Activated naive CD4-positive, alpha-beta T cell treated with anti-CD3 and anti-CD28 coated beads for 36 hours (primary cell): ENCODE results near the gene ZC3H10. TPM values are rescaled to one million over a fixed set of nuclear protein-coding genes. Genes with fewer than 3 reads are reported as not detected.
"Not testable (repeated sequence)": the region's sequence is repeated elsewhere in the genome, so short reads cannot be mapped to it uniquely, and the experiment has no call there.

Source experiments
- CTCF ChIA-PET: fragments of 350-600 bp; sonication (Branson Sonifier 250); formaldehyde crosslinking; loops from one replicate; lab custom pipeline; 2021; ENCODE audit warnings: antibody characterized with exemption; lab: Charles Lee
- DNase-seq: peaks from one replicate; pipeline ENCODE4 v3.0.0-alpha.2; 2020
- H3K27ac Mint-ChIP-seq: one replicate; pipeline ENCODE4 v1.8.0; 2021; ENCODE audit warnings: mild to moderate bottlenecking, mixed read lengths
- H3K27me3 Mint-ChIP-seq: one replicate; pipeline ENCODE4 v1.8.0; 2021; ENCODE audit warnings: low read depth, mixed read lengths
- H3K36me3 Mint-ChIP-seq: one replicate; pipeline ENCODE4 v1.8.0; 2021; ENCODE audit warnings: low read depth, mixed read lengths
- H3K4me1 Mint-ChIP-seq: one replicate; pipeline ENCODE4 v1.8.0; 2021; ENCODE audit warnings: low read depth, mixed read lengths
- H3K4me3 Mint-ChIP-seq: one replicate; pipeline ENCODE4 v1.8.0; 2021; ENCODE audit warnings: mild to moderate bottlenecking, moderate library complexity, mixed read lengths
- H3K9me3 Mint-ChIP-seq: one replicate; pipeline ENCODE4 v1.8.0; 2021; ENCODE audit warnings: mixed read lengths
- intact Hi-C: fragments of 100-400 bp; cut with micrococcal nuclease; formaldehyde crosslinking; loops from one replicate; pipeline ENCODE4 v1.15.1; 2023
- total RNA-seq, 2 experiments: library from RNA; stranded (reverse); gene quantifications; one replicate each; pipeline ENCODE4 v1.2.3, GENCODE V29; 2021

The ZC3H10 gene, protein sequence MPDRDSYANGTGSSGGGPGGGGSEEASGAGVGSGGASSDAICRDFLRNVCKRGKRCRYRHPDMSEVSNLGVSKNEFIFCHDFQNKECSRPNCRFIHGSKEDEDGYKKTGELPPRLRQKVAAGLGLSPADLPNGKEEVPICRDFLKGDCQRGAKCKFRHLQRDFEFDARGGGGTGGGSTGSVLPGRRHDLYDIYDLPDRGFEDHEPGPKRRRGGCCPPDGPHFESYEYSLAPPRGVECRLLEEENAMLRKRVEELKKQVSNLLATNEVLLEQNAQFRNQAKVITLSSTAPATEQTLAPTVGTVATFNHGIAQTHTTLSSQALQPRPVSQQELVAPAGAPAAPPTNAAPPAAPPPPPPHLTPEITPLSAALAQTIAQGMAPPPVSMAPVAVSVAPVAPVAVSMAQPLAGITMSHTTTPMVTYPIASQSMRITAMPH
- 1 to 10 TPM; 6.4 to 6.6 TPM for total RNA-seq

DNA sequence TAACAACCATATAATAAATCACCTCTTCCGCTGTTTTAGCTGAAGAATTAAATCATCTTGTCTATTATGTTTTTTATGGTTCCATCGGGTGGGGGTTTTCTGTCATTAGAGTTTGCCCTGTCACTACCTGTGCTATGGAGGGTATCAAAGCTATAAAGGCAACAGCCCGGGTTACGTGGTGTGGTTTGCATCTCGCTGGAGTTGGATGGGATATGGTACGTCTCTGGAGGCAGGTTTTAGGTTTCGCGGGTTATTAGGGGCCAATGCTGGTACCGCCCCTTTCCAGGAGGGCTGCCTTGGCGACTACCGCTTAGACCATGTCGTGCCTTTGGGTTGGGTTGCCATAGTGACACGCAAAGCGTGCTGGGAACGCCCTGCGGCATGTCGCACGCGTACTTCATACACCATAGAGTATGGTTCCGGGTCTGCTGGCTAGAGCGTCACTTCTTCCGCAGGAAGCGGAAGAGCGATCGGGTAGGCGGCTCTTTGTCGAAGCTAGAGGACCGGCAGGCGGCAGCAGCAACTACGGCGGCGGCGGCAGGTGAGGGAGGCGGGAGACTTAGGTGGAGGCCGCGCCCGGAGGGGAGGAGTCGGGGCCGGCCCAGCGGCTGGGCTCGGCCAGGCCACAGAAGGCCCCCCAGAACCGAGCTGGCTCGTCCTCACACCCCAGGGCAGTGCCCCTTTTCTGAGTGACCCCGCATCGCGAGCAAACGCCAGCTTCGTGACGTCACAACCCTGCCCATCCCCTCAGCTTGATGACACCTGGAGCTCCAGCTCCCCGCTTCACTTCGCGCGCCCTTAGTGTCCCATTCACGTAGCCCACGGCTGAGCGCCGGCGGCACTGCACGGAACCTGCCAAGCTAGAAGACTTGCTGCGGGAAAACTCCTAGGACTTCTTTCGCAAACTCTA, at the start of gene ZC3H10:
ZC3H10 (plus strand) TSS at position 489 of the 910 bp plus-strand sequence. CDS start 2,297 bp downstream, outside the sequence.
- intact Hi-C loops, result loop anchor here (1.0 to 10.0 kb wide), 17 partner anchors 8 to 1133 kb away; partner anchors contain the start of genes ANKRD52, CS, DNAJC14 and IL23A
- H3K36me3 Mint-ChIP-seq, result peaks cover 29% of the 10 kb centered on the region

DNA sequence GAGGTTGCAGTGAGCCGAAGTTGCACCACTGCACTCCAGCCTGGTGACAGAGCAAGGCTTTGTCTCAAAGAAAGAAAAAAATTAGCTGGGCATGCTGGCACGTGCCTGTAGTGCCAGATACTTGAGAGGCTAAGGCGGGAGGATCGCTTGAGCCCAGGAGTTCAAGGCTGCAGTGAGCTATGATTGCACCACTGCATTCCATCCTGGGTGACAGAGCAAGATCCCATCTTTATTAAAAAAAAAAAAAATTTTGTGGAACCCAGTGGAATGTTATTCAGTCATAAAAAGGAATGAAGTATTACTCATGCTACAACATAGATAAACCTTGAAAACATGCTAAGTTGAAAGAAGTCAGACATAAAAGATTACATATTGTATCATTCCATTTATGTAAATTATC, 46.4 kb upstream of the ZC3H10 start:
- Mint-ChIP-seq H3K36me3 (no peaks in the 10 kb centered on the region), H3K4me3 (no peak overlapping the region), H3K4me1 (peaks cover 4% of the 10 kb centered on the region), H3K27ac (no peak overlapping the region), H3K27me3 (no peaks in the 10 kb centered on the region), H3K9me3 (no peaks in the 10 kb centered on the region)
- CTCF ChIA-PET, result interaction anchor here (0.9 kb wide), 1 partner anchor 76 kb away, joined by 3 read pairs; no protein-coding TSS in a partner anchor
- DNase-seq, result no peak
- intact Hi-C loops, result no loop called here

More for the DNA sequence above, at the start of gene ZC3H10:
- Mint-ChIP-seq H3K27me3 (no peaks in the 10 kb centered on the region), H3K27ac (peak within 1 kb of the TSS; percentile 99), H3K9me3 (no peaks in the 10 kb centered on the region), H3K4me1 (peaks cover 23% of the 10 kb centered on the region), H3K4me3 (peak within 1 kb of the TSS; percentile 97)
- peak; percentile 99 for DNase-seq
- CTCF ChIA-PET, result interaction anchor here (0.5 to 7.9 kb wide), 33 partner anchors 8 to 380 kb away, joined by 3 to 86 read pairs (median 5); partner anchors contain the start of genes ANKRD52, ESYT1, IL23A and MYL6B

DNA sequence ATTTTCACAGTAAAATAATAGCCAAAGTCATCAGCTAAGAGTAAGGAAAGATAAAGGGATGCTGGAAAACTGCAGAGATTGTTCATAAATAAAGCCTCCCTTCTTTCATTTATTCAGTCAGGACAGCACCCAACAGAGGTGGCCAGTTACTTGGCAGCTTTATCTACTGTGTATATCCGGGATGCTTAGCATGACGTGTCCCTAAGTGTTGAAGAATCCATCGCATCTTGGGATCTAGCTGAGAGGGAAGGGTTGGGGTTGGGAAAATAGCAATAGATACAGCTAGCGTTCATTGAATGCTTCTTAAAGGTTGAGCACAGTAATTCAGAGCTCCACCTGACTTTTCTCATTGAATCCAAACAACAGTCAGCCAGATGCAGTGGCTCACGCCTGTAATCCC, 43.7 kb upstream of the ZC3H10 start:
- H3K27ac Mint-ChIP-seq, result no peak overlapping the region
- CTCF ChIA-PET, result interaction anchor here (0.8 kb wide), 1 partner anchor 11 kb away, joined by 3 read pairs; no protein-coding TSS in a partner anchor
- DNase-seq, result no peak
- no peaks in the 10 kb centered on the region for H3K36me3 Mint-ChIP-seq
- no peaks in the 10 kb centered on the region for H3K9me3 Mint-ChIP-seq
- no peak overlapping the region for H3K4me3 Mint-ChIP-seq
- intact Hi-C loops, result no loop called here
- H3K27me3 Mint-ChIP-seq, result no peaks in the 10 kb centered on the region
- no peaks in the 10 kb centered on the region for H3K4me1 Mint-ChIP-seq

DNA sequence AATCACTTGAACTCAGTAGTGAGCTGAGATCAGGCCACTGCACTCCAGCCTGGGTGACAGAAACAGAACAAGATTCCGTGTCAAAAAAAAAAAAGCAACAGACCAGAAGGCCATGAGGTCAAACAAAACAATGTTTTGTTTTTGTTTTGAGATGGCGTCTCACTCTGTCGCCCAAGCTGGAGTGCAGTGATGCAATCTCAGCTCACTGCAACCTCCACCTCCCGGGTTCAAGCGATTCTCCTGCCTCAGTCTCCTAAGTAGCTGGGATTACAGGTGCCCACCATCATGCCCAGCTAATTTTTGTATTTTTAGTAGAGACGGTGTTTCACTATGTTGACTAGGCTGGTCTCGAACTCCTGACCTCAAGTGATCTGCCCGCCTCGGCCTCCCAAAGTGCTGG, 40.1 kb upstream of the ZC3H10 start:
- intact Hi-C loops, result not testable (repeated sequence)

DNA sequence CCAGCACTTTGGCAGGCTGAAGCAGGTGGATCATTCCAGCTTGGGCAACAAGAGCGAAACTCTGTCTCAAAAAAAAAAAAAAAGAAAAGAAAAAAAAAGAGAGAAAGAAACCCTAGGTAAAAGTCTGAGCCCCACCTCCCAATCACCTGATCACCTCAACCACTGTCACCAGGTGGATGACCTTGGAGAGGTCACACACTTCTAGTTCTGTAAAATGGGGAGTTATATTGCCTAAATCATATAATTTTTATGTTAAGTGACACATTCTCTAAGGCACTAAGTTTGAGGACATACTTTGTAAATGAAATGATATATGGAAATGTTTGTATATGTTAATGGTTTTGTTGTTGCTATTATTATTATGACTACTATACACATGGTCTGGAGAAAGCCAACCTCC, 39.6 kb upstream of the ZC3H10 start:
- Mint-ChIP-seq H3K9me3 (no peaks in the 10 kb centered on the region), H3K4me3 (peak overlapping the region; percentile 76), H3K4me1 (peaks cover 12% of the 10 kb centered on the region), H3K36me3 (no peaks in the 10 kb centered on the region), H3K27ac (no peak overlapping the region), H3K27me3 (peaks cover 17% of the 10 kb centered on the region)
- CTCF ChIA-PET, result interaction anchor here (0.6 to 1.1 kb wide), 3 partner anchors 10 to 337 kb away, joined by 3 read pairs; partner anchors contain the start of gene ZC3H10
- intact Hi-C loops, result no loop called here
- no peak for DNase-seq

More for the DNA sequence above, 40.1 kb upstream of the ZC3H10 start:
- CTCF ChIA-PET, result interaction anchor here (0.6 to 1.1 kb wide), 4 partner anchors 9 to 336 kb away, joined by 3 read pairs; partner anchors contain the start of gene ZC3H10
- H3K36me3 Mint-ChIP-seq, H3K4me3 Mint-ChIP-seq, H3K27ac Mint-ChIP-seq, DNase-seq, H3K9me3 Mint-ChIP-seq: not testable (repeated sequence)
- peaks cover 12% of the 10 kb centered on the region for H3K4me1 Mint-ChIP-seq
- H3K27me3 Mint-ChIP-seq, result peaks cover 17% of the 10 kb centered on the region

DNA sequence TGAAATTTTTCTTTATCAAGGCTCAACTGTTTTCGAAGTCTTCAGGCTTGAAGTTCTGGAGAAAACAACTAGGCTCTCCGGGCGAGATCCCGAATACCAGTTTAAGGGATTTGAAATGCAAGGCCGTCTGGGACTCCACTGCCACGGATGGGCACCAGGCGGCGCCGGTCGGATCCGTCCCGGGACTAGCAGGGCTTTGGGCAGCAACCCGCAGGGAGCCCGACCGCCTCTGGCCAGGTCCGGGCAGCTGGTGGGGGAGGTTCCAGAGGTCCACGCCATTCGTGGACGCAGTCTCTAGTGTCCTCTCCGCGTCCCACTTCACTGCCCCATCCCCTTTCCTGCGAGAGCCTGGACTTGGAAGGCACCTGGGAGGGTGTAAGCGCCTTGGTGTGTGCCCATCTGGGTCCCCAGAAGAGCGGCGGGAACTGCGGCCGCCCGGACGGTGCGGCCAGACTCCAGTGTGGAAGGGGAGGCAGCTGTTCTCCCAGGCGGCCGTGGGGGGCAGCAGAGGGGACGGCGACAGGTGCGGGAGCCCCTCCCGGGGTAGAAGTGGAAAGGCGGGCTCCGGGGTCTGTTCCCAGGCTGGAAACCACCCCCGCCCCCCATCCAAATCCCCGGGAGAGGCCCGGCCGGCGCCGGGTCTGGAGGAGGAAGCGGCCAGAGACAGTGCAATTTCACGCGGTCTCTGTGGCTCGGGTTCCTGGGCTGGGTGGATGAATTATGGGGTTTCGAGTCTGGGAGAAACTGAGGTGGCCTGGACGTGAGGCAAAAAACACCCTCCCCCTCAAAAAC, 38.9 kb upstream of the ZC3H10 start:
- no peaks in the 10 kb centered on the region for H3K36me3 Mint-ChIP-seq
- H3K4me3 Mint-ChIP-seq, result peak overlapping the region; percentile 76
- CTCF ChIA-PET, result interaction anchor here (0.8 to 1.0 kb wide), 3 partner anchors 10 to 32 kb away, joined by 3 to 4 read pairs (median 4); partner anchors contain the start of gene PA2G4
- no peaks in the 10 kb centered on the region for H3K9me3 Mint-ChIP-seq
- peaks cover 17% of the 10 kb centered on the region for H3K27me3 Mint-ChIP-seq
- no peak overlapping the region for H3K27ac Mint-ChIP-seq
- intact Hi-C loops, result loop anchor here (1.0 kb wide), 2 partner anchors 25 to 39 kb away; partner anchors contain the start of genes PA2G4 and ZC3H10
- peak; percentile 70 for DNase-seq
- H3K4me1 Mint-ChIP-seq, result peaks cover 12% of the 10 kb centered on the region

DNA sequence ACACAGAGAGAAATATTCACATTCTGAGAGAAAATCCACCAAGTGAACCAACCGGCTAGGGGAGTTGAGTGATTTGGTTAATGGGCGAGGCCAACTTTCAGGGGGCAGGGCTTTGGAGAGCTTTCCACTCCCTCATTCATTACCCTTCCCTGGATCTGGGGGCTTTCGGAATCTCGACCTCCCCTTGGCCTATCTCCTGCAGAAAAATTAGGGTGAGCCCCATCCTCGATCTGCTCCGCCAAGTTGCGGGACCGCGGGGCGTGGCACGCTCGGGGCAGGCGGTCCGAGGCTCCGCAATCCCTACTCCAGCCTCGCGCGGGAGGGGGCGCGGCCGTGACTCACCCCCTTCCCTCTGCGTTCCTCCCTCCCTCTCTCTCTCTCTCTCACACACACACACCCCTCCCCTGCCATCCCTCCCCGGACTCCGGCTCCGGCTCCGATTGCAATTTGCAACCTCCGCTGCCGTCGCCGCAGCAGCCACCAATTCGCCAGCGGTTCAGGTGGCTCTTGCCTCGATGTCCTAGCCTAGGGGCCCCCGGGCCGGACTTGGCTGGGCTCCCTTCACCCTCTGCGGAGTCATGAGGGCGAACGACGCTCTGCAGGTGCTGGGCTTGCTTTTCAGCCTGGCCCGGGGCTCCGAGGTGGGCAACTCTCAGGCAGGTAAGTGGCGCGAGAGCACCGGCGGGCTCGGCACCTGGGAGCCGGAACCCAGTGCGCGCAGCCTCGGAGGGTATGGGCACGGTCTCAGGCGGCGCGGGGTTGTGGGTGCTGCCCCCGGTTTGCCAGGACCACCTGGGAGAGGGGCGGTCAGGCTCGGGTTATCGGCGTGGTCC, 38.1 kb upstream of the ZC3H10 start, which contains the start of gene ERBB3:
ERBB3 (plus strand) TSS at position 443 of the 833 bp plus-strand sequence; CDS start at position 579, 136 bp downstream.
- peaks cover 17% of the 10 kb centered on the region for H3K27me3 Mint-ChIP-seq
- peak within 1 kb of the TSS; percentile 76 for H3K4me3 Mint-ChIP-seq
- peaks cover 12% of the 10 kb centered on the region for H3K4me1 Mint-ChIP-seq
- H3K27ac Mint-ChIP-seq, result no peak within 1 kb of the TSS
- CTCF ChIA-PET, result interaction anchor here (0.8 to 1.0 kb wide), 4 partner anchors 9 to 31 kb away, joined by 3 to 4 read pairs (median 4); partner anchors contain the start of gene PA2G4
- H3K9me3 Mint-ChIP-seq, result no peaks in the 10 kb centered on the region
- no peaks in the 10 kb centered on the region for H3K36me3 Mint-ChIP-seq
- intact Hi-C loops, result loop anchor here (1.0 to 5.0 kb wide), 3 partner anchors 24 to 38 kb away; partner anchors contain the start of genes PA2G4 and ZC3H10
- peak; percentile 81 for DNase-seq

DNA sequence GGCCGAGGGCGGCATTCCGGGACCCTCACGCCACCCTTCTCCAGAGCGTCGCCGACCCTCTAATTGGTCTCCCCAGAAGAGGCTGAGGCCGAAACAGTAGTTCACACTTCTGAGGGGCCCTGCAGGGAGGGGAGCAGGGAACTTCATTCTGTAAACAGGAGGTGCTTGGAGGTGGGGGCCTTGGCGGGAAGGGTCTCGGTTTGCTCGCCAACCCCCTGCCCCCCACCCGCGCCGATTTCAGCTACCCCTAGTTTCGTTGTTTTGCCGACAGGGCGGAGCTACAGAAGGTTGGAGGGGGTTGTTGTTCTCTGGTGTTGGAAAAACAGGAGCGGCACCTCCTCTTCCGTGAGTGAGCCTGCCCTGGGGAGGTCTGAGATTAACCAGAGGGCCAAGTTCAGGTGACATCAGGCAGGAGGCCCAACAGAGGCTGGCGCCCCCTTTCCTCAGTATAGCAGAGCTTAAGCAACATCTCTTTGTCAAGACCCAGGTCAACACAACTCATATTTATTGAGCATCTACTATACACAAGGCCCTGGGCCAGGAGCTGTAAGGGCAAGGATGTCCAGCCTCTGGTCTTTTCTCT, 37.4 kb upstream of the ZC3H10 start:
- H3K4me1 Mint-ChIP-seq, result peaks cover 12% of the 10 kb centered on the region
- intact Hi-C loops, result loop anchor here (5.0 kb wide), 1 partner anchor 33 kb away; no protein-coding TSS in a partner anchor

DNA sequence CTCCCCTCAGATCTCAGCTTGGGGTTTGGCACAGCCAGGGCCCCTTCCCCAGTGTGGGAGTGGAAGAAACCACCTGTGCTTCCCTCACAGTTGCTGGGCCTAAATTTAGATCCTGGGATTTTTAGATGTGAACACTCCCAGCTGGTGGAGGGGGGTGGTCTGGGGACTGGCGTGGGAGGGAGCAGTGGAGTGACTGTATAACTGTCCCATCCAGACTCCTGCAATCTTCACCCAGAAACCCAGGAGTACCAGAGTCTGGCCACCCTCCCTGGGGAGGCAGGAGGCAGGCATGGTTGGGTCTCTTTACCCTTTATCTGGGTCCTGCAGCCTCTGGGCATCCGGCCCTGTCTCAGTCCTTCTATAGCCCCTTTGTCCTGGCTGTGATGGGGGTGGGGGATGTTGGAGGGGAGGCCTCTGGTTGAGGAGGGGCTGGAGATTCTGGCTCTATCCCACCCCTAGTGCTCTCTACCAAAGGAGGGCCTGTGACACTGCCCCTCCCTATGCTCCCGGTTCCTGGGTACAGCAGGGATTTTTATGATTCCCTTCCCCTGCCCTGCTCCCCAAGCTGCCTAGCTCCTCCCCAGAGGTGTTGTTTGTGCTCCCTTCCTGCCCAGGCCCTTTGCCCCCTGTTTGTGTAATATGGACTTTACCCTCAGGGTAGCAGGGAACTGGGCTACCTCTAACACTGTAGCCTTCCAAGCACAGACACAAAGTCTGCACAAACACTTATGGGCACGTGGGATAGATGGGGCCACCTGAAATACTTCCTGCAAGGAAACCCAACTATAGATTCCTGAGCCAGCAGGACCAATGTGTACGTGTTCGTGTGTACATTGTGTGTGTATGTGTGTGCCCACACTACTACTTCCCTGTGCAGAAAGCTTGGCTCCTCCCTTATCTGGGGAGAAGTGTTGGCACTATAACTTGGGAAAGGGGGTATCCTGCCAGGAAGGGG, 36.4 kb upstream of the ZC3H10 start:
- no peak overlapping the region for H3K27ac Mint-ChIP-seq
- no peak overlapping the region for H3K4me3 Mint-ChIP-seq
- intact Hi-C loops, result loop anchor here (5.0 kb wide), 1 partner anchor 34 kb away; no protein-coding TSS in a partner anchor

More for the DNA sequence above, 37.4 kb upstream of the ZC3H10 start:
- CTCF ChIA-PET, result interaction anchor here (1.0 to 1.3 kb wide), 3 partner anchors 16 to 85 kb away, joined by 3 to 4 read pairs (median 4); no protein-coding TSS in a partner anchor
- DNase-seq, result no peak
- Mint-ChIP-seq H3K27me3 (peaks cover 17% of the 10 kb centered on the region), H3K27ac (no peak overlapping the region), H3K36me3 (no peaks in the 10 kb centered on the region), H3K9me3 (no peaks in the 10 kb centered on the region), H3K4me3 (peak overlapping the region; percentile 76)

More for the DNA sequence above, 36.4 kb upstream of the ZC3H10 start:
- Mint-ChIP-seq H3K4me1 (peaks cover 12% of the 10 kb centered on the region), H3K9me3 (no peaks in the 10 kb centered on the region), H3K27me3 (peaks cover 17% of the 10 kb centered on the region), H3K36me3 (no peaks in the 10 kb centered on the region)
- no peak for DNase-seq
- CTCF ChIA-PET, result interaction anchor here (0.6 to 1.3 kb wide), 3 partner anchors 34 to 292 kb away, joined by 3 to 4 read pairs (median 4); no protein-coding TSS in a partner anchor
